Large intestine (tissue), 3 donors: ENCODE measurements around the gene KYNU. TPM values are rescaled to one million over a fixed set of nuclear protein-coding genes. Genes with fewer than 3 reads are reported as not detected.

Experiments
- DNase-seq, 2 donors: peaks; one replicate each; pipeline versions ENCODE4 v3.0.0 to v3.0.0-alpha.2; 2013
- H3K27ac ChIP-seq: one replicate; pipeline ENCODE4 v1.5.1; 2013; ENCODE audit warnings: low read length
- H3K27me3 ChIP-seq: 2 replicates; pipeline ENCODE4 v1.6.1; 2013; ENCODE audit warnings: low read length; ENCODE audit not compliant: control insufficient read depth, insufficient read depth
- H3K36me3 ChIP-seq: 2 replicates; pipeline ENCODE4 v1.6.1; 2013; ENCODE audit warnings: low read length; ENCODE audit not compliant: control insufficient read depth, insufficient read depth
- H3K4me1 ChIP-seq: one replicate; pipeline ENCODE4 v1.6.1; 2013; ENCODE audit warnings: low read length; ENCODE audit not compliant: control insufficient read depth, insufficient read depth
- H3K4me3 ChIP-seq: one replicate; pipeline ENCODE4 v1.5.1; 2013; ENCODE audit warnings: low read length
- H3K9me3 ChIP-seq: one replicate; pipeline ENCODE4 v1.6.1; 2013; ENCODE audit warnings: mild to moderate bottlenecking, low read depth, low read length, moderate library complexity; ENCODE audit not compliant: control insufficient read depth
- WGBS: methylation state at CpG from one replicate; pipeline ENCODE4 v1.1.5; 2013; ENCODE audit warnings: low lambda C conversion rate; ENCODE audit not compliant: insufficient coverage; 5-methylcytosine and 5-hydroxymethylcytosine counted together
- polyA plus RNA-seq: library from polyadenylated mRNA; unstranded; fragments of 120-200 nt; gene quantifications from one replicate; pipeline ENCODE4 v1.2.1, GENCODE V29; 2013

Gene KYNU
- polyA plus RNA-seq, 1 donor, result 3.1 TPM

GRCh38 chr2:142952018-142952417 lies 74.6 kb downstream of the KYNU start:
- peaks cover 2% of the 10 kb centered on the region for H3K4me1 ChIP-seq
- H3K27ac ChIP-seq, result no peak overlapping the region
- H3K9me3 ChIP-seq, result peaks cover 6% of the 10 kb centered on the region
- no peaks in the 10 kb centered on the region for H3K27me3 ChIP-seq
- no peak overlapping the region for H3K4me3 ChIP-seq
- DNase-seq, result no peak
- H3K36me3 ChIP-seq, result no peaks in the 10 kb centered on the region
- WGBS, result no CpG with 5 or more reads among the region's 3 CpGs

- no peaks in the 10 kb centered on the region for H3K36me3 ChIP-seq
- 70% methylated on average over 2 of the region's 6 CpGs for WGBS
- no peaks in the 10 kb centered on the region for H3K27me3 ChIP-seq
- no peak for DNase-seq
- H3K27ac ChIP-seq, result no peak overlapping the region
- H3K4me1 ChIP-seq, result peaks cover 2% of the 10 kb centered on the region
- H3K9me3 ChIP-seq, result peaks cover 6% of the 10 kb centered on the region
- H3K4me3 ChIP-seq, result no peak overlapping the region
These were observed 75.5 kb downstream of the KYNU start for GRCh38 chr2:142952793-142953494.

- Histone ChIP-seq H3K9me3 (peaks cover 6% of the 10 kb centered on the region), H3K4me3 (no peak overlapping the region), H3K4me1 (peaks cover 2% of the 10 kb centered on the region), H3K27me3 (no peaks in the 10 kb centered on the region), H3K27ac (no peak overlapping the region), H3K36me3 (no peaks in the 10 kb centered on the region)
- WGBS, result 71% methylated on average over 1 of the region's 1 CpG
- no peak for DNase-seq
These were observed 77.0 kb downstream of the KYNU start for GRCh38 chr2:142954493-142954892.

- WGBS, result no CpG with 5 or more reads among the region's 1 CpG
- no peaks in the 10 kb centered on the region for H3K9me3 ChIP-seq
- H3K36me3 ChIP-seq, result no peaks in the 10 kb centered on the region
- H3K27me3 ChIP-seq, result no peaks in the 10 kb centered on the region
- no peak overlapping the region for H3K4me3 ChIP-seq
- no peak for DNase-seq
- no peak overlapping the region for H3K27ac ChIP-seq
- peaks cover 2% of the 10 kb centered on the region for H3K4me1 ChIP-seq
These were observed 79.7 kb downstream of the KYNU start for GRCh38 chr2:142957144-142957543.

GRCh38 chr2:142961202-142961601 lies 83.7 kb downstream of the KYNU start:
- WGBS, result no CpG with 5 or more reads among the region's 1 CpG
- no peaks in the 10 kb centered on the region for H3K27me3 ChIP-seq
- peaks cover 2% of the 10 kb centered on the region for H3K4me1 ChIP-seq
- H3K36me3 ChIP-seq, result no peaks in the 10 kb centered on the region
- no peak for DNase-seq
- no peaks in the 10 kb centered on the region for H3K9me3 ChIP-seq
- H3K4me3 ChIP-seq, result no peak overlapping the region
- H3K27ac ChIP-seq, result no peak overlapping the region

GRCh38 chr2:142965443-142965842 lies 88.0 kb downstream of the KYNU start:
- no CpG with 5 or more reads among the region's 1 CpG for WGBS
- Histone ChIP-seq H3K4me1 (no peaks in the 10 kb centered on the region), H3K27ac (no peak overlapping the region), H3K4me3 (no peak overlapping the region), H3K27me3 (no peaks in the 10 kb centered on the region), H3K36me3 (no peaks in the 10 kb centered on the region), H3K9me3 (no peaks in the 10 kb centered on the region)
- no peak for DNase-seq

GRCh38 chr2:142966284-142966683 lies 88.8 kb downstream of the KYNU start:
- Histone ChIP-seq H3K36me3 (no peaks in the 10 kb centered on the region), H3K27ac (no peak overlapping the region)

GRCh38 chr2:142967060-142967459 lies 89.6 kb downstream of the KYNU start:
- 83% methylated on average over 1 of the region's 1 CpG for WGBS
- DNase-seq, result no peak
- Histone ChIP-seq H3K9me3 (no peaks in the 10 kb centered on the region), H3K27me3 (no peaks in the 10 kb centered on the region), H3K4me1 (no peaks in the 10 kb centered on the region), H3K4me3 (no peak overlapping the region), H3K36me3 (no peaks in the 10 kb centered on the region), H3K27ac (no peak overlapping the region)

More at GRCh38 chr2:142966284-142966683, 88.8 kb downstream of the KYNU start:
- Histone ChIP-seq H3K4me1 (no peaks in the 10 kb centered on the region), H3K27me3 (no peaks in the 10 kb centered on the region), H3K9me3 (no peaks in the 10 kb centered on the region), H3K4me3 (no peak overlapping the region)
- no peak for DNase-seq

GRCh38 chr2:142973160-142973821 lies 95.8 kb downstream of the KYNU start:
- H3K9me3 ChIP-seq, result no peaks in the 10 kb centered on the region
- H3K27me3 ChIP-seq, result no peaks in the 10 kb centered on the region
- no peak overlapping the region for H3K4me3 ChIP-seq
- H3K36me3 ChIP-seq, result no peaks in the 10 kb centered on the region
- peaks cover 12% of the 10 kb centered on the region for H3K4me1 ChIP-seq
- DNase-seq, result no peak
- no peak overlapping the region for H3K27ac ChIP-seq
- WGBS, result 93% methylated on average over 3 of the region's 4 CpGs

- H3K36me3 ChIP-seq, result no peaks in the 10 kb centered on the region
- H3K9me3 ChIP-seq, result no peaks in the 10 kb centered on the region
- H3K4me3 ChIP-seq, result no peak overlapping the region
- no peaks in the 10 kb centered on the region for H3K27me3 ChIP-seq
- DNase-seq, result no peak
- H3K27ac ChIP-seq, result peak overlapping the region; percentile 11
- peaks cover 12% of the 10 kb centered on the region for H3K4me1 ChIP-seq
- 67% methylated on average over 3 of the region's 4 CpGs for WGBS
These were observed 96.4 kb downstream of the KYNU start for GRCh38 chr2:142973822-142974207.
